ENCODE results near the gene RNF220.

DNA sequence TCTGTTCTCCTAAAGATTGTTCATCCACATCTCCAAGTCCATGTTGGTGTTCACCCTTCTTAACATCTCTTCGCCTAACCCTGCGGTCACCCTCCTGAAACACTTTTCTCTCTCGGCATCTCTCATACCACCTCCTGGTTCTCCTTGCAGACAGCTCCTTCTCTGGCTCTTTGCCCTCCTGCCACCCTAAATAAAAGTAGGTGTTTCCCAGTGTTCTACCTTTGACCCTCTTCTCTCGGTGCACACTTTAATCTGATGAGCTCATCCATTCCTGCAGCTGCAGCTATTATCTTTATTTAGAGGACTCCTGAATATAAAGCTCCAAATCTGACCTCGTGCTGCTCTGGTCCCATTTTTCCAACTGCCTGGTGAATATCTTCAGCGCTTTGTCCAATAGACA lies 142.3 kb downstream of the RNF220 start:
- TF ChIP-seq, protein P1, sequence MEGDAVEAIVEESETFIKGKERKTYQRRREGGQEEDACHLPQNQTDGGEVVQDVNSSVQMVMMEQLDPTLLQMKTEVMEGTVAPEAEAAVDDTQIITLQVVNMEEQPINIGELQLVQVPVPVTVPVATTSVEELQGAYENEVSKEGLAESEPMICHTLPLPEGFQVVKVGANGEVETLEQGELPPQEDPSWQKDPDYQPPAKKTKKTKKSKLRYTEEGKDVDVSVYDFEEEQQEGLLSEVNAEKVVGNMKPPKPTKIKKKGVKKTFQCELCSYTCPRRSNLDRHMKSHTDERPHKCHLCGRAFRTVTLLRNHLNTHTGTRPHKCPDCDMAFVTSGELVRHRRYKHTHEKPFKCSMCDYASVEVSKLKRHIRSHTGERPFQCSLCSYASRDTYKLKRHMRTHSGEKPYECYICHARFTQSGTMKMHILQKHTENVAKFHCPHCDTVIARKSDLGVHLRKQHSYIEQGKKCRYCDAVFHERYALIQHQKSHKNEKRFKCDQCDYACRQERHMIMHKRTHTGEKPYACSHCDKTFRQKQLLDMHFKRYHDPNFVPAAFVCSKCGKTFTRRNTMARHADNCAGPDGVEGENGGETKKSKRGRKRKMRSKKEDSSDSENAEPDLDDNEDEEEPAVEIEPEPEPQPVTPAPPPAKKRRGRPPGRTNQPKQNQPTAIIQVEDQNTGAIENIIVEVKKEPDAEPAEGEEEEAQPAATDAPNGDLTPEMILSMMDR (IDR thresholded peaks at IDR 0.05) = no peak
- TF ChIP-seq POLR2A (IDR thresholded peaks at IDR 0.05) = no peak
